Posterior vena cava (tissue), 2 donors: ENCODE results near the gene GNAZ. TPM values are rescaled to one million over a fixed set of nuclear protein-coding genes. Genes with fewer than 3 reads are reported as not detected.

ENCODE experiments used
- DNase-seq: peaks from one replicate; pipeline ENCODE4 v3.0.0-alpha.2; 2020; ENCODE audit warnings: low spot score
- intact Hi-C, 2 donors: fragments of 100-400 bp; cut with DNase I; formaldehyde crosslinking; loops; one replicate each; pipeline versions ENCODE4 v1.14.1 to v1.14.2; 2022 to 2023
- total RNA-seq, 2 donors: library from RNA; stranded (reverse); fragmentation: NEBNext Ultra II Directional; extraction: Animal tissue kit (Norgen Biotek cat#: 25700); gene quantifications; one replicate each; pipeline ENCODE4 v1.2.1, GENCODE V29; 2021
- donor health status: DM: yes; HTN: yes; CAD: no.
- donor health status: DM: yes; HTN: yes; CAD: no.

The GNAZ gene
- total RNA-seq, 2 donors from 2014 or later, result 34.3 to 37.0 TPM

GRCh38 chr22:23084453-23085350 lies 14.4 kb downstream of the GNAZ start:
- intact Hi-C loops, result no loop called here
- DNase-seq, result no peak

GRCh38 chr22:23085351-23085671 lies 15.0 kb downstream of the GNAZ start:
- DNase-seq, result no peak
- intact Hi-C loops, result no loop called here

- no peak for DNase-seq
- intact Hi-C loops, result no loop called here
These were observed 15.5 kb downstream of the GNAZ start for GRCh38 chr22:23085785-23086184.

GRCh38 chr22:23086263-23086662 lies 15.9 kb downstream of the GNAZ start:
- no peak for DNase-seq
- intact Hi-C loops, result no loop called here

- intact Hi-C loops, result no loop called here
These were observed 16.5 kb downstream of the GNAZ start for GRCh38 chr22:23086787-23087186.

GRCh38 chr22:23088199-23088604 lies 17.9 kb downstream of the GNAZ start:
- intact Hi-C loops, result no loop called here
- no peak for DNase-seq

More at GRCh38 chr22:23086787-23087186, 16.5 kb downstream of the GNAZ start:
- no peak for DNase-seq

GRCh38 chr22:23089010-23089409 lies 18.7 kb downstream of the GNAZ start:
- intact Hi-C loops, result no loop called here
- no peak for DNase-seq

- intact Hi-C loops, result no loop called here
- DNase-seq, result no peak
These were observed 19.5 kb downstream of the GNAZ start for GRCh38 chr22:23089633-23090456.

GRCh38 chr22:23090457-23090835 lies 20.1 kb downstream of the GNAZ start:
- no peak for DNase-seq
- intact Hi-C loops, result no loop called here

- intact Hi-C loops, result no loop called here
- DNase-seq, result no peak
These were observed 21.4 kb downstream of the GNAZ start for GRCh38 chr22:23091760-23092159.

- intact Hi-C loops, result no loop called here
- DNase-seq, result no peak
These were observed 22.1 kb downstream of the GNAZ start for GRCh38 chr22:23092217-23092955.

- intact Hi-C loops, result no loop called here
- DNase-seq, result no peak
These were observed 22.9 kb downstream of the GNAZ start for GRCh38 chr22:23093051-23093788.

GRCh38 chr22:23094260-23094659 lies 23.9 kb downstream of the GNAZ start:
- intact Hi-C loops, result no loop called here
- DNase-seq, result no peak

- DNase-seq, result no peak
- intact Hi-C loops, result no loop called here
These were observed 24.7 kb downstream of the GNAZ start for GRCh38 chr22:23094695-23095681.

GRCh38 chr22:23095733-23096342 lies 25.5 kb downstream of the GNAZ start:
- no peak for DNase-seq
- intact Hi-C loops, result no loop called here

- intact Hi-C loops, result no loop called here
- DNase-seq, result no peak
These were observed 27.3 kb downstream of the GNAZ start for GRCh38 chr22:23097412-23098229.

GRCh38 chr22:23098230-23098705 lies 27.9 kb downstream of the GNAZ start:
- intact Hi-C loops, result no loop called here
- no peak for DNase-seq
